AG04450 (cell line): Measurements from ENCODE around the gene CAP1. TPM values are rescaled to one million over a fixed set of nuclear protein-coding genes. Genes with fewer than 3 reads are reported as not detected.

Source experiments
- CTCF ChIA-PET: fragments of 300-600, 350-600 bp; formaldehyde crosslinking; extraction: SDS; loops from one replicate; lab custom pipeline; 2022; ENCODE audit warnings: antibody characterized with exemption, inconsistent platforms; lab: Charles Lee
- POLR2A ChIA-PET: fragments of 350-600 bp; formaldehyde crosslinking; extraction: SDS; loops from one replicate; lab custom pipeline; 2021; ENCODE audit warnings: antibody characterized with exemption, inconsistent platforms; lab: Yijun Ruan, JAX
- DNase-seq: peaks from one replicate; pipeline ENCODE4 v3.0.0-alpha.2; 2011; ENCODE audit warnings: low read depth, low spot score
- H3K27ac ChIP-seq: one replicate; pipeline ENCODE4 v1.5.1; 2012; ENCODE audit warnings: low read depth, low read length, control low read depth
- H3K27me3 ChIP-seq: one replicate; pipeline ENCODE4 v1.6.0; 2012; ENCODE audit warnings: low read length; ENCODE audit not compliant: control insufficient read depth, insufficient read depth
- H3K4me3 ChIP-seq: 2 replicates; pipeline ENCODE4 v1.5.1; 2011; ENCODE audit warnings: mild to moderate bottlenecking, low read depth, low read length, control low read depth
- H3K9me3 ChIP-seq: 2 replicates; pipeline ENCODE4 v1.5.1; 2012; ENCODE audit warnings: low read length; ENCODE audit not compliant: control insufficient read depth, insufficient read depth
- CTCF ChIP-seq: IDR thresholded peaks from 2 replicates; pipeline ENCODE4 v1.5.1; 2011; ENCODE audit warnings: low read depth, low read length, control low read depth, inconsistent platforms
- polyA plus RNA-seq: library from polyadenylated mRNA; depleted of rRNA; stranded (reverse); fragments of >200 nt; gene quantifications from 2 replicates; pipeline ENCODE4 v1.2.3, GENCODE V29; 2011

Gene CAP1
- polyA plus RNA-seq, 1 experiment = 661 TPM

DNA sequence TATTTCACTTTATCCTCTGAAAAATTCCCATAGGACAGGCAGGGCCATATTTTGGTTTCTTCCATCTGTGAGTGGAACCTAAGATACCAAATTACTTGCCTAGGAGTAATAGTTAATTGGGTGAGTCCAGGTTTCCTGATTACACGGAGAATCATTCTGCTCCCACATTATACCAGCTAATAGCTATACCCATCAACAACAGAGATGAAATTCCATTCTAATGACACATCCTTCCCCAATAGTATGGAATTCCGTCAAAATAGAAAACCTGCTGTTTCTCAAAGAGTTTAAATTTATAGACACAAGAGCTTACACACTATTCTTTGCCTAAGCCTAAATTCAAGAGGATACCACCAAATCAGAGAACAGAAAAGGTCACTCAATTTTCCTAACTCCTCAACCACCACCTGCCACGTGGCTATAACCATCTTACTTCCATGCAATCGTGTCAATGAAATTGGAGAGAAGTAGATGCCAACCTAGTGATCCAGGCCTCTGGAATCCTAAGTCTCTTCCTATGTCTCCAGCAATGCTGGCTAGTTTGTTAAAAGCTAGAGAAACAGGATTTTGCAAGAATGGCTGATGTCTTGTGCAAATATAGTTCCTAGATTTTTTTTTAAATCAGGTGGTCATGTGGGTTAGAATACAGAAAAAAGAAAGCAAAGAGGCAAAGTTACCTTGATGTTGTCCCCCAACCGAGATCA is 50.3 kb downstream of the CAP1 start:
- TF ChIP-seq CTCF = no peak
- ChIA-PET CTCF (interaction anchor here (1.2 to 4.3 kb wide), 5 partner anchors 12 to 314 kb away, joined by 3 to 23 read pairs (median 5); no protein-coding TSS in a partner anchor), POLR2A (no interaction called here)
- no peak for DNase-seq
- Histone ChIP-seq H3K4me3 (no peak overlapping the region), H3K27me3 (no peaks in the 10 kb centered on the region), H3K9me3 (no peaks in the 10 kb centered on the region), H3K27ac (no peak overlapping the region)

GRCh38 chr1:40092241-40092640 is 51.7 kb downstream of the CAP1 start:
- H3K27ac ChIP-seq = no peak overlapping the region
- CTCF ChIA-PET = interaction anchor here (1.3 to 4.3 kb wide), 5 partner anchors 14 to 312 kb away, joined by 3 to 23 read pairs (median 8); no protein-coding TSS in a partner anchor

GRCh38 chr1:40092706-40093639 is 52.4 kb downstream of the CAP1 start:
- H3K27me3 ChIP-seq = no peaks in the 10 kb centered on the region
- ChIA-PET POLR2A (no interaction called here), CTCF (interaction anchor here (0.8 to 1.1 kb wide), 2 partner anchors 9 to 345 kb away, joined by 3 to 5 read pairs; no protein-coding TSS in a partner anchor)
- no peaks in the 10 kb centered on the region for H3K9me3 ChIP-seq
- DNase-seq = no peak
- no peak overlapping the region for H3K27ac ChIP-seq
- H3K4me3 ChIP-seq = no peak overlapping the region
- TF ChIP-seq CTCF = no peak

More at GRCh38 chr1:40092241-40092640, 51.7 kb downstream of the CAP1 start:
- no peaks in the 10 kb centered on the region for H3K9me3 ChIP-seq
- H3K27me3 ChIP-seq = no peaks in the 10 kb centered on the region
- no peak for DNase-seq
- TF ChIP-seq CTCF = no peak
- POLR2A ChIA-PET = no interaction called here
- H3K4me3 ChIP-seq = no peak overlapping the region

DNA sequence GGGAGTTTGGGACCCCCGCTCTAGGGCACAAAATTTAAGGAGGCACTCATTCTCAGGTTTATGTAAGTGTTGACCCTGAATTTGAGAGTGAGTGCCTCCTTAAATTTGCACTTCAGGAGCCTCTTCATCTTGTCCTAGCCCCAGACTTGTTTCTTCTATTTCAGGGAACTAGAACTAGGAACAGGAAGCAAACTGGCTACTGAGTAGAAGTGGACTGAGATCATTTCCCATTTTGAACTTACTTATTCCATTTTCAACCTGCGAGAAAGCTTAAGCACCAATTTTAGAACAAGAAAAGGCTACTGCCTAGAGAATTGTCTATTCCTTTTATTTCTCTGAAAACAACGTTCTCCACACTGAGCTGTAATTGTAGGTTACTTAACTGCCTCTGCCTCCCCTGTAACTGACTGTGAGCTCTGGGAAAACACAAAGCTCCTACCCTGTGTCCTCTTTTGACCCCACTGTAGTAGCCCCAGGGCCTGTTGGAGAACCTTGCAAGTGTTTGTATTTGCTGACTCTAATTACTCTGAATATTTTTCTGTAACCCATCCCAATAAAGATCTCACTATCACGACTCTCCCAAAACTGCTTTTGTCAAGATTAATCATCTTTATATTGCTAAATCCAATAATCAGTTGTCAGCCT is 54.1 kb downstream of the CAP1 start:
- CTCF ChIA-PET = interaction anchor here (0.6 kb wide), 1 partner anchor 244 kb away, joined by 3 read pairs; no protein-coding TSS in a partner anchor
- no peak for DNase-seq
- Histone ChIP-seq H3K9me3 (no peaks in the 10 kb centered on the region), H3K4me3 (no peak overlapping the region), H3K27me3 (no peaks in the 10 kb centered on the region), H3K27ac (no peak overlapping the region)
- POLR2A ChIA-PET = no interaction called here
- no peak for TF ChIP-seq CTCF
